ENCODE results near the gene RIBC2.

DNA sequence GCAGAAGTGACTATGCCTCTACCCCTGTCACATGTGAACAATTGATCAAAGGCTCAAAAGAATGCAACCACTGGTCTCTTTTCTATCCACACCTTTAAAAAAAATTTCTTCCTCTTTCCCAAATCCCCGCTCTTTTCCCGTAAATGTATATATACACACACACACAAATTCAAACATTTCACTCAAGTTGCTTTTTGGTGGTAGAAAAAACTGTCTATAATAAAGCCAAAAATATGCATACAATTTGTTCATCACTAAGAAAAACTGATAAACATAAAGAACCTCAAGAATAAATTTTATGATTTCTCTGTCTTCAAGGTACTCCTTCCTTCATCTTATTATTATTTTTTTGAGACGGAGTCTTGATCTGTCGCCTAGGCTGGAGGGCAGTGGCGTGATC lies 5.7 kb upstream of the RIBC2 start:
- TF ChIP-seq EZH2 (IDR thresholded peaks at IDR 0.05; ENCODE audit: low read length, unreplicated experiment): no peak
- TF ChIP-seq, protein P1, sequence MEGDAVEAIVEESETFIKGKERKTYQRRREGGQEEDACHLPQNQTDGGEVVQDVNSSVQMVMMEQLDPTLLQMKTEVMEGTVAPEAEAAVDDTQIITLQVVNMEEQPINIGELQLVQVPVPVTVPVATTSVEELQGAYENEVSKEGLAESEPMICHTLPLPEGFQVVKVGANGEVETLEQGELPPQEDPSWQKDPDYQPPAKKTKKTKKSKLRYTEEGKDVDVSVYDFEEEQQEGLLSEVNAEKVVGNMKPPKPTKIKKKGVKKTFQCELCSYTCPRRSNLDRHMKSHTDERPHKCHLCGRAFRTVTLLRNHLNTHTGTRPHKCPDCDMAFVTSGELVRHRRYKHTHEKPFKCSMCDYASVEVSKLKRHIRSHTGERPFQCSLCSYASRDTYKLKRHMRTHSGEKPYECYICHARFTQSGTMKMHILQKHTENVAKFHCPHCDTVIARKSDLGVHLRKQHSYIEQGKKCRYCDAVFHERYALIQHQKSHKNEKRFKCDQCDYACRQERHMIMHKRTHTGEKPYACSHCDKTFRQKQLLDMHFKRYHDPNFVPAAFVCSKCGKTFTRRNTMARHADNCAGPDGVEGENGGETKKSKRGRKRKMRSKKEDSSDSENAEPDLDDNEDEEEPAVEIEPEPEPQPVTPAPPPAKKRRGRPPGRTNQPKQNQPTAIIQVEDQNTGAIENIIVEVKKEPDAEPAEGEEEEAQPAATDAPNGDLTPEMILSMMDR (conservative IDR thresholded peaks at IDR 0.05; ENCODE audit: low read depth, low read length): no peak
- TF ChIP-seq EZH2phosphoT487 (IDR thresholded peaks at IDR 0.05; ENCODE audit: borderline replicate concordance, low read length): no peak

All from PC-3 (cell line).